GM19035 (cell line): ENCODE measurements around the gene KRT222.
A peak's percentile ranks its signal among the peaks of the same experiment; 100 is the strongest.

Source experiments
- ATAC-seq: cut with Tn5 transposase; IDR thresholded peaks from one replicate; pipeline ENCODE4 v1.9.1; 2021; ENCODE audit not compliant: unreplicated experiment

Gene KRT222

GRCh38 chr17:40659911-40660310 is 5.1 kb downstream of the KRT222 start:
- ATAC-seq, result no peak

GRCh38 chr17:40658396-40658795 is 6.6 kb downstream of the KRT222 start:
- no peak for ATAC-seq

- no peak for ATAC-seq
Measured at GRCh38 chr17:40651939-40652338, 13.0 kb downstream of the KRT222 start.

GRCh38 chr17:40648384-40648968 is 16.5 kb downstream of the KRT222 start:
- peak; percentile 26 for ATAC-seq

GRCh38 chr17:40647624-40648383 is 17.2 kb downstream of the KRT222 start, which contains the start of gene SMARCE1:
TSS of gene SMARCE1 (minus strand) at chr17:40647818. CDS start at chr17:40645802, 2,016 bp downstream.
- peak; percentile 65 for ATAC-seq

- ATAC-seq, result peak; percentile 27
Measured at GRCh38 chr17:40646791-40647623, 18.0 kb downstream of the KRT222 start.

GRCh38 chr17:40645943-40646342 is 19.0 kb downstream of the KRT222 start:
- no peak for ATAC-seq

GRCh38 chr17:40645291-40645690 is 19.7 kb downstream of the KRT222 start:
- no peak for ATAC-seq

- ATAC-seq, result no peak
Measured at GRCh38 chr17:40637931-40638330, 27.0 kb downstream of the KRT222 start.

GRCh38 chr17:40633871-40634270 is 31.1 kb downstream of the KRT222 start:
- no peak for ATAC-seq

- ATAC-seq, result no peak
Measured at GRCh38 chr17:40632216-40632615, 32.8 kb downstream of the KRT222 start.

- ATAC-seq, result no peak
Measured at GRCh38 chr17:40629842-40630241, 35.1 kb downstream of the KRT222 start.

- ATAC-seq, result no peak
Measured at GRCh38 chr17:40625311-40625710, 39.7 kb downstream of the KRT222 start.

- ATAC-seq, result no peak
Measured at GRCh38 chr17:40623419-40624210, 41.4 kb downstream of the KRT222 start.

- ATAC-seq, result no peak
Measured at GRCh38 chr17:40622509-40622928, 42.5 kb downstream of the KRT222 start.

GRCh38 chr17:40621578-40621977 is 43.4 kb downstream of the KRT222 start:
- no peak for ATAC-seq

- no peak for ATAC-seq
Measured at GRCh38 chr17:40621019-40621418, 44.0 kb downstream of the KRT222 start.

- no peak for ATAC-seq
Measured at GRCh38 chr17:40618754-40619625, 46.0 kb downstream of the KRT222 start.

- no peak for ATAC-seq
Measured at GRCh38 chr17:40617678-40618240, 47.2 kb downstream of the KRT222 start.

GRCh38 chr17:40616592-40616991 is 48.4 kb downstream of the KRT222 start:
- ATAC-seq, result no peak
